Spleen (tissue), 11 donors: ENCODE results near the gene ZSCAN26. TPM values are rescaled to one million over a fixed set of nuclear protein-coding genes. Genes with fewer than 3 reads are reported as not detected.

Experiments used
- DNase-seq: peaks from one replicate; pipeline ENCODE4 v3.0.0-alpha.2; 2020
- H3K27ac ChIP-seq, 8 donors: fragments of 200-600 bp; sonication (generic) in 7 of 8; 1 replicate in 4 of 8; 2 replicates in 4 of 8; pipeline versions ENCODE4 v1.5.0 to v1.8.0; 2016 to 2021; ENCODE audit warnings: inconsistent platforms in 4 of 8, mild to moderate bottlenecking in 4 of 8, moderate library complexity in 1 of 8
- H3K27me3 ChIP-seq, 7 donors: fragments of 200-600 bp; sonication (generic) in 6 of 7; replicated peaks in 1 of 7; 1 replicate in 4 of 7; 2 replicates in 3 of 7; pipeline versions ENCODE4 v1.5.0 to v1.8.0; 2016 to 2021; ENCODE audit warnings: inconsistent platforms in 3 of 7, mild to moderate bottlenecking in 1 of 7
- H3K36me3 ChIP-seq, 6 donors: fragments of 200-600 bp; sonication (generic) in 5 of 6; 1 replicate in 4 of 6; 2 replicates in 2 of 6; pipeline versions ENCODE4 v1.5.0 to v1.8.0; 2016 to 2021; ENCODE audit warnings: inconsistent platforms in 2 of 6
- H3K4me1 ChIP-seq, 6 donors: fragments of 200-600 bp; sonication (generic) in 5 of 6; 1 replicate in 3 of 6; 2 replicates in 3 of 6; pipeline versions ENCODE4 v1.5.0 to v1.8.0; 2016 to 2021; ENCODE audit warnings: inconsistent platforms in 3 of 6
- H3K4me3 ChIP-seq, 8 donors: fragments of 200-600 bp; sonication (generic) in 7 of 8; 1 replicate in 4 of 8; 2 replicates in 4 of 8; pipeline versions ENCODE4 v1.5.0 to v1.8.0; 2016 to 2021; ENCODE audit warnings: inconsistent platforms in 4 of 8, mild to moderate bottlenecking in 4 of 8, moderate library complexity in 2 of 8
- H3K9me3 ChIP-seq, 8 donors: fragments of 200-600 bp; sonication (generic) in 7 of 8; 1 replicate in 4 of 8; 2 replicates in 4 of 8; pipeline versions ENCODE4 v1.5.0 to v1.8.0; 2016 to 2021; ENCODE audit warnings: inconsistent platforms in 4 of 8
- POLR2A ChIP-seq, 3 donors: fragments of 450-650 bp; IDR thresholded peaks; one replicate each; pipeline ENCODE4 v1.5.1; 2017; ENCODE audit warnings: antibody characterized with exemption in 3 of 3, mild to moderate bottlenecking in 1 of 3
- POLR2AphosphoS5 ChIP-seq, 3 donors: sonication (generic); formaldehyde crosslinking; IDR thresholded peaks; one replicate each; pipeline ENCODE4 v1.5.1; 2017; ENCODE audit warnings: antibody characterized with exemption in 3 of 3
- WGBS, 5 donors: extraction: QIAGEN DNeasy Blood & Tissue Kit in 3 of 5; methylation state at CpG; one replicate each; pipeline versions ENCODE4 v1.1.5 to v1.1.7; 2013 to 2018; 5-methylcytosine and 5-hydroxymethylcytosine counted together
- intact Hi-C: fragments of 100-400 bp; cut with DNase I; formaldehyde crosslinking; loops from one replicate; pipeline ENCODE4 v1.15.0; 2023; ENCODE audit warnings: low total_unique reads
- polyA plus RNA-seq, 3 donors: library from polyadenylated mRNA; stranded (reverse); fragments of 200-250 nt; gene quantifications; one replicate each; pipeline ENCODE4 v1.2.1, GENCODE V29; 2013
- total RNA-seq, 7 donors: library from RNA; depleted of rRNA in 3 of 7; stranded (reverse); fragments of >200 nt in 3 of 7; fragmentation: NEBNext Ultra II Directional in 4 of 7; extraction: Animal tissue kit (Norgen Biotek cat#: 25700) in 4 of 7; gene quantifications; one replicate each; pipeline versions ENCODE4 v1.1.0 to v1.2.1, GENCODE V29; 2016 to 2021
- TF ChIP-seq, protein P1 (sequence below), 11 experiments: fragments of 200-600 bp in 7 of 11; fragments of 450-650 bp in 4 of 11; sonication (generic) in 4 of 11; IDR thresholded peaks in 8 of 11; conservative IDR thresholded peaks in 3 of 11; 1 replicate in 7 of 11; 2 replicates in 4 of 11; pipeline versions ENCODE4 v1.4.0 to v1.8.0; 2016 to 2021; ENCODE audit warnings: antibody characterized with exemption in 11 of 11, inconsistent platforms in 4 of 11, mild to moderate bottlenecking in 1 of 11
- donor health status: healthy with polysubstance abuse.
- donor health status: DM: no; HTN: no; CAD: no; lungs with moderate emphysema.
- donor health status: DM: no; HTN: no; CAD: no.
- donor health status: Bipolar disorder and iron deficiency.
- donor health status: healthy.
- donor health status: DM: no; HTN: no; CAD: no.
- donor health status: DM: yes; HTN: yes; CAD: no.

The ZSCAN26 gene
- total and polyA plus RNA-seq, 10 donors, result 9.5 to 46.3 (median 20.3) TPM

DNA sequence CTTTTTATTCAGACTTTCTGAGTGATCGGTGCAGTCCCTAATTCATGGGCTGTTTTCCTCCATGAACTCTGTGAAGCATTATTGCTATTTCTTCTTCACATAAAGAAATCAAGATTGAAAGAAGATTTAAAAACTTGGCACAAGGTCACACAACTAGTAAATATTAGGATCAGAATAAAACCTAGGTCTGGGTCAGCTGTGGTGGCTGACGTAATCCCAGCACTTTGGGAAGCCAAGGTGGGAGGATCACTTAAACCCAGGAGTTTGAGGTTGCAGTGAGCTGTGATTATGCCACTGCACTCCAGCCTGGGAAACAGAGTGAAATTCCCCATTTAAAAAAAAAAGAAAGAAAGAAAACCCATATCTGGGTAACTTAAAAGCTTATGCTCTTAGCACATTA lies 40.5 kb upstream of the ZSCAN26 start:
- Histone ChIP-seq H3K4me3 (peak overlapping the region in 2 of 8 donors; percentile 71 to 85), H3K27me3 (peaks cover 0 to 6% (median 0%) of the 10 kb centered on the region in 7 donors), H3K4me1 (peaks cover 4 to 45% (median 22%) of the 10 kb centered on the region in 6 donors), H3K36me3 (peaks cover 0 to 46% (median 41%) of the 10 kb centered on the region in 6 donors), H3K27ac (no peak overlapping the region), H3K9me3 (no peaks in the 10 kb centered on the region)
- WGBS, 5 donors, result 90 to 98% (median 92%) methylated on average over 2 of the region's 2 CpGs
- intact Hi-C loops, result loop anchor here (10.0 kb wide), 1 partner anchor 92 kb away; no protein-coding TSS in a partner anchor
- TF ChIP-seq, protein P1, sequence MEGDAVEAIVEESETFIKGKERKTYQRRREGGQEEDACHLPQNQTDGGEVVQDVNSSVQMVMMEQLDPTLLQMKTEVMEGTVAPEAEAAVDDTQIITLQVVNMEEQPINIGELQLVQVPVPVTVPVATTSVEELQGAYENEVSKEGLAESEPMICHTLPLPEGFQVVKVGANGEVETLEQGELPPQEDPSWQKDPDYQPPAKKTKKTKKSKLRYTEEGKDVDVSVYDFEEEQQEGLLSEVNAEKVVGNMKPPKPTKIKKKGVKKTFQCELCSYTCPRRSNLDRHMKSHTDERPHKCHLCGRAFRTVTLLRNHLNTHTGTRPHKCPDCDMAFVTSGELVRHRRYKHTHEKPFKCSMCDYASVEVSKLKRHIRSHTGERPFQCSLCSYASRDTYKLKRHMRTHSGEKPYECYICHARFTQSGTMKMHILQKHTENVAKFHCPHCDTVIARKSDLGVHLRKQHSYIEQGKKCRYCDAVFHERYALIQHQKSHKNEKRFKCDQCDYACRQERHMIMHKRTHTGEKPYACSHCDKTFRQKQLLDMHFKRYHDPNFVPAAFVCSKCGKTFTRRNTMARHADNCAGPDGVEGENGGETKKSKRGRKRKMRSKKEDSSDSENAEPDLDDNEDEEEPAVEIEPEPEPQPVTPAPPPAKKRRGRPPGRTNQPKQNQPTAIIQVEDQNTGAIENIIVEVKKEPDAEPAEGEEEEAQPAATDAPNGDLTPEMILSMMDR (IDR thresholded peaks at IDR 0.05 in 8 of 11, conservative IDR thresholded peaks at IDR 0.05 in 3 of 11), result no peak
- TF ChIP-seq POLR2A (IDR thresholded peaks at IDR 0.05), result no peak
- no peak for TF ChIP-seq POLR2AphosphoS5 (IDR thresholded peaks at IDR 0.05)
- DNase-seq, result no peak

DNA sequence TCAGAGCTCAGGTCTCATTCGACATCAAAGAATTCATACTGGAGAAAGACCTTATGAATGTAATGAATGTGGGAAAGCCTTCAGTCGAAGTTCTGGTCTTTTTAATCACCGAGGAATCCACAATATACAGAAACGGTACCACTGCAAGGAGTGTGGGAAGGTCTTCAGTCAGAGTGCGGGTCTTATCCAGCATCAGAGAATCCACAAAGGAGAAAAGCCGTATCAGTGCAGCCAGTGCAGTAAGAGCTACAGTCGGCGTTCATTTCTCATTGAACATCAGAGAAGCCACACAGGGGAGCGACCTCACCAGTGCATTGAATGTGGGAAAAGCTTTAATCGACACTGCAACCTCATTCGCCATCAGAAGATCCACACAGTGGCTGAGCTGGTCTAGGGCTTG lies 34.2 kb upstream of the ZSCAN26 start:
- Histone ChIP-seq H3K4me1 (peaks cover 0 to 11% (median 0%) of the 10 kb centered on the region in 6 donors), H3K9me3 (no peaks in the 10 kb centered on the region), H3K4me3 (no peak overlapping the region), H3K36me3 (peaks cover 3 to 72% (median 52%) of the 10 kb centered on the region in 6 donors), H3K27ac (no peak overlapping the region), H3K27me3 (no peaks in the 10 kb centered on the region)
- 92 to 97% (median 96%) methylated on average over 11 of the region's 11 CpGs for WGBS, 5 donors
- no peak for DNase-seq
- no peak for TF ChIP-seq POLR2AphosphoS5 (IDR thresholded peaks at IDR 0.05)
- no peak for TF ChIP-seq POLR2A (IDR thresholded peaks at IDR 0.05)
- TF ChIP-seq, protein P1 (IDR thresholded peaks at IDR 0.05 in 8 of 11, conservative IDR thresholded peaks at IDR 0.05 in 3 of 11), result no peak
- intact Hi-C loops, result no loop called here

DNA sequence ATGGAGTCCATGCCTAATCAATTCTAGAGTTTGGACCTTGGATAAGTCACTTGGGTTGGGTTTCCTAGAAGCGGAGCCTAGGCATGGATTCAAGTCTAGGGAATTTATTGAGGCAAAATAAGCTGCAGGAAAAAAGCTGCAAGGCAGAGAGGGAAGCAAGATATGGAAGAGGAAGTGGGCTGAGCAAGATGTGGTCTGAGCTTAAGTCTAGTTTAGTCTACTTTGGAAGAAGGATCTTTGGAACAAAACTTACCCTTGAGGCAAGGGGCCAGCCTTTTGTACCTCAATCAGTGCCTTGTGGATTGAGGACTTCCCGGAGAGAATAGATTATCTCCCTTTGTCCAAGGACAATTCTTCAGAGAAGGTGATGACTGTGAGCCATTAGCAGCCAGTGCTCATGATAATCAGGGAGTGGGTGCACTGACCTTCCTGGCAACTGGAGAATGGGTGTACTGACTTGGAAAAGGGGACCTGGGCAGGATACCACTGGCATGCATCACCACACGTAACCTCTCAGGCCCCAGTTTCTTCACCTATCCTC lies 31.0 kb upstream of the ZSCAN26 start:
- intact Hi-C loops, result no loop called here
- TF ChIP-seq, protein P1 (IDR thresholded peaks at IDR 0.05 in 8 of 11, conservative IDR thresholded peaks at IDR 0.05 in 3 of 11), result no peak
- TF ChIP-seq POLR2AphosphoS5 (IDR thresholded peaks at IDR 0.05) (no peak), POLR2A (IDR thresholded peaks at IDR 0.05) (no peak)
- Histone ChIP-seq H3K4me3 (no peak overlapping the region), H3K27ac (no peak overlapping the region), H3K36me3 (peaks cover 3 to 49% (median 23%) of the 10 kb centered on the region in 6 donors), H3K4me1 (no peaks in the 10 kb centered on the region), H3K9me3 (no peaks in the 10 kb centered on the region), H3K27me3 (no peaks in the 10 kb centered on the region)
- 84 to 93% (median 88%) methylated on average over 3 of the region's 3 CpGs for WGBS, 5 donors
- no peak for DNase-seq

DNA sequence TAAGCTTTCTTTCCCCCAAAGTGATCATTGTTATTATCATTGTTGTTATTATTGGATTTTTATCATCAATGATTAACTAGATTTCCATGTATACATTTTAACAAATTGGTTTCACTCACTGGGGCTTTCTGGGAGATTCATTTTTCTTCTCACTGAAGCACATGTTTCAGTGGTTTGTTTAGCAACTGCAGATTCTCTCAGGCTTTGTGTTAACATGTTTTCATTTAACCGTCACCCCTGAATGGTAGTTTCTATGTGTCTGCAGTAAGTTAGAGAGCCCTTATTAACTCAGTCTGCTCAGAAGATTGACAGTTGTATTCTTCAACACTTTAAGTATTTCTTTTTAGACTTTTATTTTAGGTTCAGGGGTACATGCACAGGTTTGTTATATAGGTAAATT lies 27.3 kb upstream of the ZSCAN26 start:
- 83 to 100% (median 94%) methylated on average over 1 of the region's 1 CpG for WGBS, 5 donors
- Histone ChIP-seq H3K4me1 (no peaks in the 10 kb centered on the region), H3K27me3 (no peaks in the 10 kb centered on the region), H3K27ac (no peak overlapping the region), H3K36me3 (peaks cover 0 to 24% (median 13%) of the 10 kb centered on the region in 6 donors), H3K9me3 (no peaks in the 10 kb centered on the region), H3K4me3 (no peak overlapping the region)
- no peak for TF ChIP-seq POLR2AphosphoS5 (IDR thresholded peaks at IDR 0.05)
- TF ChIP-seq, protein P1 (IDR thresholded peaks at IDR 0.05 in 8 of 11, conservative IDR thresholded peaks at IDR 0.05 in 3 of 11), result no peak
- TF ChIP-seq POLR2A (IDR thresholded peaks at IDR 0.05), result no peak
- no peak for DNase-seq
- intact Hi-C loops, result no loop called here
